Astrocyte (in vitro differentiated cells and primary cell): ENCODE results near the gene SARS2. TPM values are rescaled to one million over a fixed set of nuclear protein-coding genes. Genes with fewer than 3 reads are reported as not detected.

ENCODE experiments used
- DNase-seq: peaks from one replicate; pipeline ENCODE4 v3.0.0-alpha.2; 2010; ENCODE audit warnings: low read depth
- FAIRE-seq: peaks from 2 replicates; lab custom pipeline; 2011; peaks lifted over from hg19 to GRCh38; lab: Jason Lieb, UNC
- H2AFZ ChIP-seq: 2 replicates; pipeline ENCODE4 v1.6.0; 2012; ENCODE audit warnings: low read depth, low read length, inconsistent platforms
- H3K27ac ChIP-seq: 2 replicates; pipeline ENCODE4 v1.5.1; 2011; ENCODE audit warnings: low read depth, low read length, inconsistent platforms
- H3K27me3 ChIP-seq: 2 replicates; pipeline ENCODE4 v1.6.0; 2011; ENCODE audit warnings: low read length, inconsistent platforms; ENCODE audit not compliant: insufficient read depth
- H3K36me3 ChIP-seq: 2 replicates; pipeline ENCODE4 v1.5.1; 2011; ENCODE audit warnings: low read length, inconsistent platforms; ENCODE audit not compliant: insufficient read depth
- H3K4me1 ChIP-seq: 2 replicates; pipeline ENCODE4 v1.5.1; 2011; ENCODE audit warnings: low read length, inconsistent platforms; ENCODE audit not compliant: insufficient read depth
- H3K4me2 ChIP-seq: 2 replicates; pipeline ENCODE4 v1.6.0; 2012; ENCODE audit warnings: low read length, inconsistent platforms
- H3K4me3 ChIP-seq: 2 replicates; pipeline ENCODE4 v1.5.1; 2011; ENCODE audit warnings: low read depth, mild to moderate bottlenecking, low read length, inconsistent platforms; ENCODE audit not compliant: insufficient read depth
- H3K79me2 ChIP-seq: 2 replicates; pipeline ENCODE4 v1.6.0; 2012; ENCODE audit warnings: mild to moderate bottlenecking, low read length, inconsistent platforms; ENCODE audit not compliant: insufficient read depth
- H3K9ac ChIP-seq: 2 replicates; pipeline ENCODE4 v1.6.0; 2012; ENCODE audit warnings: mild to moderate bottlenecking, low read length, inconsistent platforms
- H3K9me3 ChIP-seq: 2 replicates; pipeline ENCODE4 v1.5.1; 2012; ENCODE audit warnings: low read depth, mild to moderate bottlenecking, low read length, inconsistent platforms; ENCODE audit not compliant: insufficient read depth
- H4K20me1 ChIP-seq: 2 replicates; pipeline ENCODE4 v1.6.0; 2012; ENCODE audit warnings: low read length, inconsistent platforms; ENCODE audit not compliant: insufficient read depth
- H3K27ac Mint-ChIP-seq: one replicate; pipeline ENCODE4 v1.8.0; 2021; ENCODE audit warnings: mild to moderate bottlenecking, mixed read lengths; ENCODE audit not compliant: unreplicated experiment
- H3K27me3 Mint-ChIP-seq: one replicate; pipeline ENCODE4 v1.8.0; 2021; ENCODE audit warnings: low read depth, mixed read lengths; ENCODE audit not compliant: unreplicated experiment
- H3K36me3 Mint-ChIP-seq: one replicate; pipeline ENCODE4 v1.8.0; 2021; ENCODE audit warnings: low read depth, mixed read lengths; ENCODE audit not compliant: unreplicated experiment
- H3K4me1 Mint-ChIP-seq: one replicate; pipeline ENCODE4 v1.8.0; 2021; ENCODE audit warnings: low read depth, mixed read lengths; ENCODE audit not compliant: unreplicated experiment
- H3K4me3 Mint-ChIP-seq: one replicate; pipeline ENCODE4 v1.8.0; 2021; ENCODE audit warnings: mild to moderate bottlenecking, moderate library complexity, mixed read lengths; ENCODE audit not compliant: unreplicated experiment
- H3K9me3 Mint-ChIP-seq: one replicate; pipeline ENCODE4 v1.8.0; 2021; ENCODE audit warnings: mild to moderate bottlenecking, mixed read lengths; ENCODE audit not compliant: unreplicated experiment
- EZH2 ChIP-seq: IDR thresholded peaks from 2 replicates; pipeline ENCODE4 v1.6.1; 2012; ENCODE audit warnings: mild to moderate bottlenecking, low read length, inconsistent platforms; ENCODE audit not compliant: insufficient read depth
- total RNA-seq: library from RNA; stranded (reverse); gene quantifications from 2 replicates; pipeline ENCODE4 v1.2.1, GENCODE V29; 2021
- TF ChIP-seq, protein P1 (sequence below): IDR thresholded peaks from 2 replicates; pipeline ENCODE4 v1.5.1; 2011; ENCODE audit warnings: low read depth, mild to moderate bottlenecking, inconsistent platforms, low read length, moderate library complexity; ENCODE audit not compliant: insufficient read depth

The SARS2 gene
- total RNA-seq, 1 donor from 2014 or later: 24.8 TPM

DNA sequence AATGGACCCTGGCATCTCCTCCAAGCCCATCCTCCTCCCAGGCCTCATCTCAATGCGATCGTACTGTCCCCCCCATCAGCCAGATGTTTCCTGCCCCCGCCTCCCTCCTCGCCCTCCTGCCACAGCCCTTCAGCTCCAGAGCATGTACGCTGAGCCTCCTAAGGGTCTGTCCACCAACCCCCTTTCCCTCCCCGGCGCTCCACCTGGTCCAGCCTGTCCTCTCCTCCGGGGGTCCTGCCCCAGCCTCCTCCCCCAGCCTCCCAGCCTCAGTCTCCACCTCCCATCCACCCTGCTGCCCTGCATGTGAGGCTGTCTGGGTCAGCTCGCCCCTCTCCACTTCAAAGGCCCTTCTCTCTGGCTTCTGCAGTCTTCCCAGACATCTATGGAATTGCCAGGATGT, 35.6 kb downstream of the SARS2 start:
- Histone ChIP-seq H4K20me1 (peaks cover 7% of the 10 kb centered on the region), H3K9me3 (no peaks in the 10 kb centered on the region), H3K4me3 (no peak overlapping the region), H3K27me3 (no peaks in the 10 kb centered on the region), H3K79me2 (peaks cover 13% of the 10 kb centered on the region), H3K4me2 (no peak overlapping the region), H2AFZ (no peak overlapping the region), H3K36me3 (no peaks in the 10 kb centered on the region), H3K9ac (no peak overlapping the region), H3K4me1 (no peaks in the 10 kb centered on the region), H3K27ac (no peak overlapping the region)
- no peak for FAIRE-seq
- Mint-ChIP-seq H3K36me3 (no peaks in the 10 kb centered on the region), H3K4me3 (no peak overlapping the region), H3K27me3 (no peaks in the 10 kb centered on the region), H3K4me1 (no peaks in the 10 kb centered on the region), H3K9me3 (peaks cover 1% of the 10 kb centered on the region), H3K27ac (no peak overlapping the region)
- TF ChIP-seq, protein P1, sequence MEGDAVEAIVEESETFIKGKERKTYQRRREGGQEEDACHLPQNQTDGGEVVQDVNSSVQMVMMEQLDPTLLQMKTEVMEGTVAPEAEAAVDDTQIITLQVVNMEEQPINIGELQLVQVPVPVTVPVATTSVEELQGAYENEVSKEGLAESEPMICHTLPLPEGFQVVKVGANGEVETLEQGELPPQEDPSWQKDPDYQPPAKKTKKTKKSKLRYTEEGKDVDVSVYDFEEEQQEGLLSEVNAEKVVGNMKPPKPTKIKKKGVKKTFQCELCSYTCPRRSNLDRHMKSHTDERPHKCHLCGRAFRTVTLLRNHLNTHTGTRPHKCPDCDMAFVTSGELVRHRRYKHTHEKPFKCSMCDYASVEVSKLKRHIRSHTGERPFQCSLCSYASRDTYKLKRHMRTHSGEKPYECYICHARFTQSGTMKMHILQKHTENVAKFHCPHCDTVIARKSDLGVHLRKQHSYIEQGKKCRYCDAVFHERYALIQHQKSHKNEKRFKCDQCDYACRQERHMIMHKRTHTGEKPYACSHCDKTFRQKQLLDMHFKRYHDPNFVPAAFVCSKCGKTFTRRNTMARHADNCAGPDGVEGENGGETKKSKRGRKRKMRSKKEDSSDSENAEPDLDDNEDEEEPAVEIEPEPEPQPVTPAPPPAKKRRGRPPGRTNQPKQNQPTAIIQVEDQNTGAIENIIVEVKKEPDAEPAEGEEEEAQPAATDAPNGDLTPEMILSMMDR: no peak
- no peak for TF ChIP-seq EZH2
- DNase-seq: no peak

DNA sequence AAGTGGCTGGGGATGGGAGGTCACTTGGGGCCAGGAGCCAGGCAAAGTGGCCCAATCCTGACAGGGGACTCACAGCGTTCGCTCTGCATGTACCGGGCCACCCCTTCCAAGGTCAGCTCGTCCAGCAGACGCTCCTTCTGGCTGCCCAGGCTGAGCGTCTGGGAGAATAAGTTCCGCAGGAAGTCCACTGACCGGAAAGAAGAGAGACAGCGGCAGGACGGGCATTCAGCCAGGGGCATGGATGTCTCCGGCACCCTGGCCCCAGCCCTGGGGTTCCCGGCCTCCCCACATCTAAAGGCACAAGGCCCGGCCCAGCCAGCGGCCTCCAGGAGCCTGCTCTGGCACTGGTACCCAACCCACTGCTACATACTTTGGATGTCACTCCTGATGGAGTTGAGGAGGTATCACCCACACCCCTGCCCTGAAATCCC, 37.2 kb downstream of the SARS2 start:
- H3K4me2 ChIP-seq: no peak overlapping the region
- no peaks in the 10 kb centered on the region for H3K4me1 ChIP-seq
- H3K79me2 ChIP-seq: peaks cover 5% of the 10 kb centered on the region
- peaks cover 5% of the 10 kb centered on the region for H4K20me1 ChIP-seq
- H3K36me3 ChIP-seq: peaks cover 6% of the 10 kb centered on the region
- no peaks in the 10 kb centered on the region for H3K9me3 ChIP-seq
- FAIRE-seq (no peak), DNase-seq (no peak)
- no peak overlapping the region for H2AFZ ChIP-seq
- H3K27me3 ChIP-seq: no peaks in the 10 kb centered on the region
- no peak overlapping the region for H3K4me3 Mint-ChIP-seq
- H3K27ac ChIP-seq: no peak overlapping the region
- no peaks in the 10 kb centered on the region for H3K9me3 Mint-ChIP-seq
- H3K4me3 ChIP-seq: no peak overlapping the region
- TF ChIP-seq, protein P1: no peak
- TF ChIP-seq EZH2: no peak
- H3K27me3 Mint-ChIP-seq: no peaks in the 10 kb centered on the region
- H3K4me1 Mint-ChIP-seq: no peaks in the 10 kb centered on the region
- H3K27ac Mint-ChIP-seq: no peak overlapping the region
- H3K9ac ChIP-seq: no peak overlapping the region
- H3K36me3 Mint-ChIP-seq: peaks cover 3% of the 10 kb centered on the region

DNA sequence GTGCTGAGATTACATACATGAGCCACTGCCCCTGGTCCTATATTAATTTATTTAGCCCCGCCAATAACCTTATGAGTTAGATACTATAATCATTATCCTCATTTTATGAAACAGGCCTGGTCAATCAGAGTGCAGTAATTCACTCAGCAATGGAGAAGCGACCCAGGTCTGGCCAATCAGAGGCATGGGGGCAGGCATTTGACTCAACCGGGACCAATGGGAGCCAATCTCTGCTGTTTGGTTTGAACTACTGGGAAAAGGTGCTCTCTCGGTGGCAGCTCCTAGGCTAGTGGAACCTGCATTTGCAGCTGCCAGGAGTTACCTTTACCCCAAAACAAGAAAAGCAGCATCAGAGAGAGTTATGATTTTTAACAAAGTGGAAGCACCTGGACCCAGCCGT, 37.7 kb downstream of the SARS2 start:
- Histone ChIP-seq H2AFZ (no peak overlapping the region), H4K20me1 (no peaks in the 10 kb centered on the region), H3K4me3 (no peak overlapping the region), H3K4me2 (no peak overlapping the region), H3K4me1 (no peaks in the 10 kb centered on the region), H3K36me3 (peaks cover 7% of the 10 kb centered on the region), H3K27me3 (no peaks in the 10 kb centered on the region), H3K9me3 (no peaks in the 10 kb centered on the region), H3K9ac (no peak overlapping the region), H3K79me2 (peaks cover 5% of the 10 kb centered on the region), H3K27ac (no peak overlapping the region)
- no peak overlapping the region for H3K4me3 Mint-ChIP-seq
- H3K27me3 Mint-ChIP-seq: no peaks in the 10 kb centered on the region
- H3K36me3 Mint-ChIP-seq: peaks cover 3% of the 10 kb centered on the region
- H3K9me3 Mint-ChIP-seq: no peaks in the 10 kb centered on the region
- no peak for TF ChIP-seq EZH2
- TF ChIP-seq, protein P1: no peak
- no peaks in the 10 kb centered on the region for H3K4me1 Mint-ChIP-seq
- DNase-seq: no peak
- no peak for FAIRE-seq
- H3K27ac Mint-ChIP-seq: no peak overlapping the region
